GM18526 (cell line): ENCODE measurements around the gene PAQR4.

Experiments
- POLR2A ChIP-seq: IDR thresholded peaks from 3 replicates; pipeline ENCODE4 v1.6.1; 2011; ENCODE audit not compliant: insufficient read length; ENCODE audit errors: extremely low read depth

PAQR4 gene

GRCh38 chr16:2937170-2937569 lies 32.0 kb upstream of the PAQR4 start:
- TF ChIP-seq POLR2A, result no peak

- no peak for TF ChIP-seq POLR2A
Measured at GRCh38 chr16:2938206-2938605, 30.9 kb upstream of the PAQR4 start.

DNA sequence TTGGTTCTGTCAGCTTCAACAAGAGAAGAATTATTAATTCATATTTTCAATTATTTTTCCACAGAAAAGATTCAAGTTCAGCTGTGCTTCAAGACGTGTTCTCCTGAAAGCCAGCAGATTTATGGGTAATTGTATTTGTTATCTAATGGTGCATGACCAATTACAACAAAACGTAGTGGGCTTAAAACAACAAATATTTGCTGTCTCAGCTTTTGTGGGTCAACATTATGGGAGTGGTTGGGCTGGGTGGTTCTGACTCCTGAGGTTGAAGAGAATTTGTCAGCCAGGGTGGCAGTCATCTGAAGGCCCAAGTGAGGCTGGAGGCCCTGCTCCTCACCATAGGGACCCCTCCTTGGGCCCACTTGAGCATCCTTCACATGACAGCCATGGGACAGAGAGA lies 29.2 kb upstream of the PAQR4 start:
- no peak for TF ChIP-seq POLR2A

DNA sequence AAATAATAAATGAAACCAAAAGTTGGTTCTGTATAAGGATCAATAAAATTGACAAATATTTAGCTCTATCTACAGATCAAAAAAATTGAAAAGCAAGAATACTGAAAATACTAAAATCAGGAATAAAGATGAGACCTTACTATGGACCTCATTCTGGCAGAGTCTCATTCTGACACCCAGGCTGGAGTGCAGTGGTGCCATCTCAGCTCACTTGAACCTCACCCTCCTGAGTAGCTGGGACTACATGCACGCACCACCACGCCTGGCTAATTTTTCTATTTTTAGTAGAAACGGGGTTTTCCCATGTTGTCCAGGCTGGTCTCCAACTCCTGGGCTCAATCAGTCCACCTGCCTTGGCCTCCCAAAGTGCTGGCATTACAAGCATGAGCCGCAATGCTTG lies 27.1 kb upstream of the PAQR4 start:
- no peak for TF ChIP-seq POLR2A

GRCh38 chr16:2946649-2947048 lies 22.5 kb upstream of the PAQR4 start:
- TF ChIP-seq POLR2A, result no peak

DNA sequence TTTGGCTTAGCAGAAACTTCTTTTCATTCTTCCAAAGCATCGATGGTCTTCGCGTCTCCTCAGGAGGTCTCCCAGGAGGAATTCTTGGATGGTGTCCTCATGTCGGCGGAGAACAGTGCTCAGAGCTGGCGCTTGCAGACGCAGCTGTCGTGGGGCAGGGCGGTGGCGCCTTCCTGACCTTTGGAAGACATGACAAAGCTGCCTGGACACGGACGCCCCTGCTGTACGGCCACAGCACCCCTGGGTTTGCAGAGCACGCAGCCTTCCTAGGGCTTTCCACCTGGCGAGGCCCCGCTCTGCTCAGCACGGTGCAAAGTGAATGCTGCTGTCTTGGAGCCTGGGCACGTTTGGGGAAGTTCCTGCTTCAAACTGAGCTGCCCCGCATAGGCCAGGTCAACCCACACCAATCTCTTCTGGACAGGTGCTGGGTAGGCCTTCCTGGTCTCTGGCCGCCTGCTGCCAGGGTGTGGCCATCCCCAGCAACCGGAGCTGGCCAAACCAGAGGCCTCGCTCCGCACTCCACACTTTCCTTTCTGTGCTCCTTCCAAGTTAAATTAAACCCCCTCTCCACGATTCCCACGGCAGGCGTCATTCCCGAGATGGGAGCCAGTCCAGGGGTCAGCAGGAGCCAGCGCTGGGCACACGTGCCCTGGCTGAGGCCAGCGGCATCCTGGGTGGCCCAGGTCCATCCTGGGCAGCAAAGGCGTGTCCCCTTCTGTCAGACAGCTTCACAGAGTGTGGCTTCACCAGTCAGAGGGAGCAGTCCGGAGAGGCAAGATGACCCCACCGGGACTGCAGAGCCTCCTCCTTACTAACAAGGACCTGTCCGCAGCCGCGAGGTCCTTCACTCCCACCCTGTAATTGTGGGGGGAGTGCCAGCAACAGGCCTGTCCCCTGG lies 20.1 kb upstream of the PAQR4 start:
- no peak for TF ChIP-seq POLR2A

DNA sequence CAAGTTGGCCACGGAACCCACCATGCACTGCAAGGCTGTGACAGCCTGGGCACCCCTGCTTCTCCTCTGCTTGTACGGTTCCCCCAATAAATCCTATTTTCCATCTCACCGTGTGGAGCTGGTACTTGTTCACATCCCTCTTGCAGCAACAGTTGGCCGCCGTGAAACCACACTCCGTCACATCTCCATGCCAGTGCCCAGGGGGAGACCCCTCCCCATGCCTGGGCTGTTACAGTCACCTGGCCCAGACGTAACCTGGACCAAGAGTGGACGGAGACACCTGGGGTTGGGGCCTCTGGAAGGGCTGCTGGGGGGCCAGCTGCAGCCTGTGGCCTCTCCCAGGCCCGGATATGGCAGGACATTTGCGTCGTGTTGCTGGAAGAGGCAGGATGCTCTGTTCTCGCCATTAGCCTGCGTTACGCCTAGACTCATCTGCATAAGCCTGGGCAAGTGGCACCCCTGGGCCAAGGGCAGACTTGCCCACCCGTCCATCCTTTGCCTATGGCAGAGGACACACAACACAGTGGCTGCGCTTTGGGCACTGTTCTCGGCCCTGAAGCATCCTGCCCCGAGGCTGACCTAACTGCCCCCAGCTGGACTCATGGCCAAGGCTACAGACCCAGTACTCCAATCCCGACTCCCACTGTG lies 19.3 kb upstream of the PAQR4 start:
- TF ChIP-seq POLR2A, result no peak

GRCh38 chr16:2950353-2950724 lies 18.8 kb upstream of the PAQR4 start:
- no peak for TF ChIP-seq POLR2A

- no peak for TF ChIP-seq POLR2A
Measured at GRCh38 chr16:2950773-2951172, 18.4 kb upstream of the PAQR4 start.

DNA sequence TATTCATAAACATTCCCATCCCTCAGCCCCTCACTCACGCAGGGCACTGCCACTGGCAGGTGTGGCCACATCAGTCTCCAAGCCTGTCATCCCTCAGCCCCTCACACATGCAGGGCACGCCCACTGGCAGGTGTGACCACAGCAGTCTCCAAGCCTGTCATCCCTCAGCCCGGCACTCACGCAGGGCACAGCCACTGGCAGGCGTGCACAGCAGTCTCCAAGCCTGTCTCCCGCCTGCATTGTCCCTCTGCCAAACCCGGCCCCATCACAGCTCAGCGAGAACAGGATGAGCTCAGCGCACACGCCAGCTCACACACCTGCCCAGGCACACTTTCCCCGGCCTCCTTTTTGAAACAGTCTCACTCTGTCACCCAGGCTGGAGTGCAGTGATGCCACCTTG lies 16.5 kb upstream of the PAQR4 start:
- TF ChIP-seq POLR2A, result no peak

DNA sequence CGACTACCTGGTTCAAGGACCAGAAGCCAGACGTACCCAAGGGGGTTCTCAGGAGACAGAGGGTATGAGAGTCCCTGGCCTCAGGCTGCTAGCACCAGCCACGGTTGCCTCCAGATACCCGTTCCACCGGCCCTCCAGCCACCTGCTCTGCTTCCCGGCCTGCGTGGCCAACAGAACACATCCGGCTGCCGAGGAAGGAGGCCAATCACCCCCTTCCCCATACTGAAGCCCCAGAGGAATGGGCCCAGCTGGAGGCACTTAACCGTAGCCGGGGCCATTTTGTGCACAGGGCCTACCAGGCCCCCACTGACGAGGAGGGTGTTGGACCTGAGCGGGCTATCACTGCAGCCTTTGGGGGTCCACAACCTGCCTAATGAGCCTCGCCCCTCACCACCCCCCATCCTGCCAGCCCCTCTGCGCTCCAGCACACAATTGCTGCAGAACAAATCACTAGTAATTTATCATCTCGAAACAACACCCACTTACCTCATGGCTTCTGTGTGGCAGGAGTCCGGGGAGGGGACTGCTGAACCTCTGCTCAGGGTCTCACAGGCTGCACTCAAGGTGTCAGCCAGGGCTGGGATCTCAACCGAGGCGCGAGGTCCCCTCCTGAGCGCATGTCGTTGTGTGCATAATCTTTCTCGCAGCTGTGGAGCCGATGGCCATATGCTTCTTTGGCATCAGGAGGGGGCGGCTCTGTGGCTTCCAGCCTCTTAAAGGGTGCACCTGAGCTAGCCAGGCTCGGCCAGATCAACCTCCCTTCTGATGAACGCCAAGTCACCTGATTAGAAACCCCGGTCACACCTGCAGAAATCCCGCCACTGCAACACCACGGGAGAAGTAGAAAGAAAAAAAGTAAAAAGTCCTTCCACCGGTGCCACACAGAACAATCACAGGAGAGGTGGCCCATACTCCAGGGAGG lies 15.2 kb upstream of the PAQR4 start:
- no peak for TF ChIP-seq POLR2A

DNA sequence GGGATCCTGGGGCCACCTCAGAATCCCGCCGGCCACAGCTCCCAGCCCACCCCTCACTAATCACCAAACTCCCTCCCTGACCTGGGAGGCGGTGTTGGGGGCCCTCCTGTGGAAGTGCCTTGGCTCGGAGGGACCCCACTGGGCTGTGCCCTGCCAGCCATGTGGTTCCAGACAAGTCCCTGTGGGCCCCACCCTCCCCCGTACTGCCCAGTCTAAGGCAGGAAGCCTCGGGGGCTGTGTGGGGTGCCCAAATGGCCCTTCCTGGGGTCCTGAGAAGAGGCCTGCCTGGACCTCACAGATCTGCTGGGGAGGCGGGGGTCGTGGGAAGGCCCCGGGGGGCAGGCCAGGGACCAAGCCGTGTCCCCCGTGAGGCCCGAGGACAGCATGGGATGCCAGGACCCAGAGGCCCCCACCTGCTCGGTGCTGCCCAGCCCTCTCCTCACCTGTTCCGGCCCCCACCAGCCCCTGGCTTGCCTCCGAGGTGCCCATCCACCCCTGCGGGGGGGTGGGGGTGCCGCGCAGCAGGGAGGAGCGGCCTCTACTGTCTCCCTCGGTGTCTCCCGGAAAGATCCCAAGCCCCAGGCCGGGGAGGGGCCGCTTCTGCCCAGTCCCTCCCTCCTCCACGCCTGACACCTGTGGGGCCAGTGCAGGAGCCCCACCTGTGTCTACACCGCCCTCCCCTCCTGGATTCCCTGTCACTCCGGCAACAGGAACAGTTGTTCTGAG lies 14.3 kb upstream of the PAQR4 start:
- no peak for TF ChIP-seq POLR2A

DNA sequence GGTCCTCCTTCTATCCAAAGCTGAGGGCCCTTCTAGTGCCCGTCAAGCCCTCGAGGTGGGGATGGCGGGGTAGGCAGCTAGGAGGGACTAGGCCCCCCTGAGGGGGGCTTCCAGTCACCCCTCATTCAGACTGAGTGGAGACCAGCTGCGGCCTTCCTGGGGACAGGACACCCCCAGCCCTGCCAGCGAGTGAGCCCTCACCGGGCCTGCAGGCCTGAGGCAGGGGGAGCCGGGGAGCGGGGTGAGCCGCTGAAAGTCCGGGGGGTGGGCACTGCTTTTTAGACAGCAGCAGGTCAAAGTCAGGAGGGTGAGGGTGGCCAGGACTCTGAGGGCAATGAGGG lies 13.7 kb upstream of the PAQR4 start:
- TF ChIP-seq POLR2A, result no peak

GRCh38 chr16:2955779-2956578 lies 13.2 kb upstream of the PAQR4 start:
- TF ChIP-seq POLR2A, result no peak

GRCh38 chr16:2956579-2956956 lies 12.6 kb upstream of the PAQR4 start:
- TF ChIP-seq POLR2A, result no peak

DNA sequence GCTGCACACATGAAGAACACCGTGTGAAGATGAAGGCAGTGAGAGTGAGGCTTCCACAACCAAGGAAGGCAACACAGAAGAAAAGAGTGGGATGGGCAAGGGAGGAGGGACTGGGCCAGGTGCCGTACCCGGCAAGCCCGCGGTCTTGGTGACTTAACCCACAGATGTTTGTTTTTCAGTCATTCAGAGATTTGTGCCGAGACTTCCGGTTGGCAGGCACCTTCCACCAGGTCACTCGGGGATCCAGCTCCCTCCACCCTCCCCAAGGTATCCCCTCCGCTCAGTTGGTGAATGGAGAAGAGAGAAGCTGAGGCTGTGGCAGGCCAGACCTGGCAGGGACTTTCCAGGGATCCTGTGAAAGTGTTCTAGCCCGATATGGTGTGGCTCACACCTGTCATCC lies 9.9 kb upstream of the PAQR4 start:
- no peak for TF ChIP-seq POLR2A
